ENCODE results near the gene PLOD1. TPM values are rescaled to one million over a fixed set of nuclear protein-coding genes. Genes with fewer than 3 reads are reported as not detected.

PLOD1 gene
- total RNA-seq, 6 experiments from 2014 or later, result 294 to 438 (median 315) TPM

DNA sequence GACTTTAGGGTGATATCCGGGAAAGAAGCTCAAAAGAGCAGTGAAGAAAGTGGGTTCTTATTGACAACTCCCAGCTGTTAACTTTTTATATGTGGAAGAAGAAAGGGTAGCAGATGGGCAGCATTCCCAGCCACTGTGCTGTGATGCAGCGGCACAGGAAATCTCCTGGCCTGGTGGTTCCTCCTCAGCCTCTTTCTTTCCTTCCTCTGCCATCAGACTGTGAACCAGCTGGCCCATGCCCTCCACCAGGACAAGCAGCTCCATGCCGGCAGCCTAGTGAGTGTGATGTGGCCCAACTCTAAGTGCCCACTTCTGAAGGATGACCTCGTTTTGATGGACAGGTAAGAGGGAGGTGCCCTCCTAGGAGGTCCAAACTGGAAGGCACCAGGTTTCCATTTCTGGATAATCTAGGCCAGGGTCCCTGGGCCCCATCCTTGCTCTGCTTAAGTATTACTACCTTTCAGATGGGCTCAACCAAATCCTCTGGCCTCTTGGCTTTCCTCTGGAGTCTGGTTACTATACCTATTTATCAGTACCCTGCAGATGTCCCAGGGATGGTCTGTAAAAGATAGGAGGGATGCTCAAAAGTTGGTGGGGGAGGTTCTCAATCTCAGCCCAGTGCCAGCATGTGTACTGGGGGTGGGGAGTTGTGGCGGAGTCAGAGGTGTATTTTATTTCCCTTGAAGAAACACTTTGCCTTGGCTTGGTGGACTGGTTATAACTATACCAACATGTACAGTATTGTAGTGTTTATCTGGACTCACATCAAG is 62.7 kb downstream of the PLOD1 start:
- TF ChIP-seq, protein P1, sequence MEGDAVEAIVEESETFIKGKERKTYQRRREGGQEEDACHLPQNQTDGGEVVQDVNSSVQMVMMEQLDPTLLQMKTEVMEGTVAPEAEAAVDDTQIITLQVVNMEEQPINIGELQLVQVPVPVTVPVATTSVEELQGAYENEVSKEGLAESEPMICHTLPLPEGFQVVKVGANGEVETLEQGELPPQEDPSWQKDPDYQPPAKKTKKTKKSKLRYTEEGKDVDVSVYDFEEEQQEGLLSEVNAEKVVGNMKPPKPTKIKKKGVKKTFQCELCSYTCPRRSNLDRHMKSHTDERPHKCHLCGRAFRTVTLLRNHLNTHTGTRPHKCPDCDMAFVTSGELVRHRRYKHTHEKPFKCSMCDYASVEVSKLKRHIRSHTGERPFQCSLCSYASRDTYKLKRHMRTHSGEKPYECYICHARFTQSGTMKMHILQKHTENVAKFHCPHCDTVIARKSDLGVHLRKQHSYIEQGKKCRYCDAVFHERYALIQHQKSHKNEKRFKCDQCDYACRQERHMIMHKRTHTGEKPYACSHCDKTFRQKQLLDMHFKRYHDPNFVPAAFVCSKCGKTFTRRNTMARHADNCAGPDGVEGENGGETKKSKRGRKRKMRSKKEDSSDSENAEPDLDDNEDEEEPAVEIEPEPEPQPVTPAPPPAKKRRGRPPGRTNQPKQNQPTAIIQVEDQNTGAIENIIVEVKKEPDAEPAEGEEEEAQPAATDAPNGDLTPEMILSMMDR (IDR thresholded peaks at IDR 0.05), result no peak
- Mint-ChIP-seq H3K27me3 (ENCODE audit: insufficient read depth) (peaks cover 3% of the 10 kb centered on the region), H3K4me3 (no peak overlapping the region), H3K4me1 (ENCODE audit: low read depth) (no peaks in the 10 kb centered on the region; the same call in 1 of the 2 replicates), H3K36me3 (ENCODE audit: low read depth) (peaks cover 26% of the 10 kb centered on the region), H3K27ac (no peak overlapping the region), H3K9me3 (no peaks in the 10 kb centered on the region)
- DNase-seq, result no peak

DNA sequence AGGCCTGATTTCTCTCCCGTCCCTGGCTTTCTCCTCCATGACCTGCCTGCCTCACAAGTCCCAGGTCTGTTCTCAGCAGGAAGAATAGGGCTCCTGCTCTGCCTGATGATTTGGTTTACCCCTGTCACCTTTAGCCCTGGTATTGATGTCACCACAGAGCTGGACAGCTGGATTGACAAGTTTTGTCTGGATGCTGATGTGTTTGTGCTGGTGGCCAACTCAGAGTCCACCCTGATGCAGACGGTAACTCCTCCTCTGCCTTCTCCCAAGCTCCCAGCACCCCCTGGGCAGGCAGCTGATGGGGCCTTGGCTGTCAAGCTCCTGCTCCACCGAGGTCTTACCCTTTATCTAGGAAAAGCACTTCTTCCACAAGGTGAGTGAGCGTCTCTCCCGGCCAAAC is 64.1 kb downstream of the PLOD1 start:
- no peak overlapping the region for H3K27ac Mint-ChIP-seq

DNA sequence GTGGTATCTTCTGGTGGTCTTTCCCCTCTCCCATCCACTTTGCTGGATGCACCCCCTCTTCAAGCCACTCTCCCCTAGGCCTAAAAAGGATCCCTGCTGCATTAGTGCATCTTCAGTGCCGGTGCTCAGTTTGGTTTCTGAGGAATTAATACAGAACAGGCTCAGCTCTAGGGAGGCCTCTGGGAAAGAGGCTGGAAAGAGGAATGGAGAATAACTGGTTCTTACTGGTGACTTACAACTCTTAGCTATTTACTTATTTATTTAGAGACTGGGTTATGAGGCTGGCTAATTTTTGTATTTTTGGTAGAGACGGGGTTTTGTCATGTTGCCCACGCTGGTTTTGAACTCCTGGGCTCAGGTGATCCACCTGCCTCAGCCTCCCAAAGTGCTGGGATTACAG is 64.7 kb downstream of the PLOD1 start:
- no peak for DNase-seq
- peaks cover 3% of the 10 kb centered on the region for H3K27me3 Mint-ChIP-seq (ENCODE audit: insufficient read depth)
- peaks cover 7% of the 10 kb centered on the region for H3K4me1 Mint-ChIP-seq (ENCODE audit: low read depth)
- H3K27ac Mint-ChIP-seq, result no peak overlapping the region
- H3K36me3 Mint-ChIP-seq (ENCODE audit: low read depth), result peaks cover 37% of the 10 kb centered on the region
- no peak overlapping the region for H3K4me3 Mint-ChIP-seq
- H3K9me3 Mint-ChIP-seq, result no peaks in the 10 kb centered on the region
- TF ChIP-seq, protein P1 (IDR thresholded peaks at IDR 0.05), result no peak

More for the DNA sequence above, 64.1 kb downstream of the PLOD1 start:
- Mint-ChIP-seq H3K4me1 (ENCODE audit: low read depth) (peaks cover under 1% of the 10 kb centered on the region; the same call in 1 of the 2 replicates), H3K4me3 (no peak overlapping the region), H3K27me3 (ENCODE audit: insufficient read depth) (peaks cover 3% of the 10 kb centered on the region), H3K36me3 (ENCODE audit: low read depth) (peaks cover 36% of the 10 kb centered on the region), H3K9me3 (no peaks in the 10 kb centered on the region)
- DNase-seq, result no peak
- TF ChIP-seq, protein P1 (IDR thresholded peaks at IDR 0.05), result no peak

DNA sequence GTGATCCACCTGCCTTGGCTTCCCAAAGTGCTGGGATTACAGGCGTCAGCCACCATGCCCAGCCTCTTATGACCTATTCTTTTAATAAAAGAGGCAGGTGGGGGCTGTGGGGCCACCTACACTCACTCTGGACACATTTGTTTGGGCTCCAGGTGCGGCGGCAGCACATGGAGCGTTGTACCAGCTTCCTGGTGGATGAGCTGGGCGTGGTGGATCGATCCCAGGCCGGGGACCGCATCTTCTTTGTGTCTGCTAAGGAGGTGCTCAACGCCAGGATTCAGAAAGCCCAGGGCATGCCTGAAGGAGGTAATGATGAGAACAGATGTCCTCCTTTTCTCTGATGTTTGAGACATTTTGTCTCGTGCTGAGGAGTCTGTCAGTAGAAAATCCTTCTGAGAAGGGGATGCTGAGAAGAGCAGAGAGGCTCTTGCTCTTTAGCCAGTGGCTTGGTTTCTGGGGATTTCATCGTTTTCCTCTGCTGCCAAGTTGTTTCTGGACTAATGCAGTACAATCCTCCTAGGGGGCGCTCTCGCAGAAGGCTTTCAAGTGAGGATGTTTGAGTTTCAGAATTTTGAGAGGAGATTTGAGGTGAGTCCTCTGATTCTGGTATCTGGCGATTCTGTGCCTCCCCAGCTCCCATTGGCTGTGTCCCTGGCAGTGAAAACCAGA is 66.9 kb downstream of the PLOD1 start:
- DNase-seq, result no peak
- peaks cover 3% of the 10 kb centered on the region for H3K27me3 Mint-ChIP-seq (ENCODE audit: insufficient read depth)

DNA sequence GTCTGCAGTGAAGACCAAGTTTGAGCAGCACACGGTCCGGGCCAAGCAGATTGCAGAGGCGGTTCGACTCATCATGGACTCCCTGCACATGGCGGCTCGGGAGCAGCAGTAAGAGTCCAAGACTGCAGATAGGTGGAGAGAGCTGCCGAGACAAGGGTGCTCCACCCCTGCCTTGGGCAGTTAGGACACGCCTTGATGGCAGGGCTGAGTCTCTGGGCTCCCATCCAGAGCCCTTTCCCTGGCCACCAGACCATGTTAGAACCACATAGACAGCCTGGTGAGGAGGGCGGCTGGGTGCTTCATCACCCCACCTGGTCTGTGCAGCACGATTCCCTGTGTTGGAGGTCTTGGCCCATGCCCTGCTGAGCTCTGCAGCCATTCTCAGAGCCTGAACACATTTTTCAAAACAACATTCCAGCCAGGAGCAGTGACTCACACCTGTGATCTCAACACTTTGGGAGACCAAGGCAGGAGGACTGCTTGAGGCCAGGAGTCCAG is 67.5 kb downstream of the PLOD1 start:
- Mint-ChIP-seq H3K4me3 (no peak overlapping the region), H3K9me3 (no peaks in the 10 kb centered on the region), H3K4me1 (ENCODE audit: low read depth) (peaks cover 11% of the 10 kb centered on the region), H3K27me3 (ENCODE audit: insufficient read depth) (peaks cover 1% of the 10 kb centered on the region; the same call in 1 of the 2 replicates), H3K27ac (no peak overlapping the region; the same call in 1 of the 2 replicates), H3K36me3 (ENCODE audit: low read depth) (peaks cover 41% of the 10 kb centered on the region)
- DNase-seq, result no peak
- TF ChIP-seq, protein P1 (IDR thresholded peaks at IDR 0.05), result no peak

More for the DNA sequence above, 66.9 kb downstream of the PLOD1 start:
- TF ChIP-seq, protein P1 (IDR thresholded peaks at IDR 0.05), result peak; percentile 75
- Mint-ChIP-seq H3K4me1 (ENCODE audit: low read depth) (peaks cover 11% of the 10 kb centered on the region), H3K27ac (no peak overlapping the region), H3K4me3 (no peak overlapping the region), H3K9me3 (no peaks in the 10 kb centered on the region), H3K36me3 (ENCODE audit: low read depth) (peaks cover 44% of the 10 kb centered on the region)
